OCI-LY1 (cell line): ENCODE data around the gene DNAJC3.

Experiments
- CTCF ChIP-seq: fragments of 200-600 bp; sonication (generic), shearing (Covaris generic); IDR thresholded peaks from 2 replicates; pipeline ENCODE4 v1.5.1; 2017; ENCODE audit warnings: mild to moderate bottlenecking, antibody characterized with exemption, low read length, moderate library complexity, mixed read lengths
- EZH2 ChIP-seq: fragments of 200-600 bp; sonication (generic), shearing (Covaris generic); IDR thresholded peaks from 2 replicates; pipeline ENCODE4 v1.8.0; 2017; ENCODE audit warnings: borderline replicate concordance, mixed run types, mild to moderate bottlenecking, antibody characterized with exemption, low read length, moderate library complexity, mixed read lengths

- no peak for TF ChIP-seq CTCF
- no peak for TF ChIP-seq EZH2
These were observed 2.0 kb downstream of the DNAJC3 start for GRCh38 chr13:95678967-95679366.
